GM23248 (cell line): ENCODE results near the gene ANKRD29. TPM values are rescaled to one million over a fixed set of nuclear protein-coding genes. Genes with fewer than 3 reads are reported as not detected.

Experiments used
- DNase-seq: peaks from one replicate; pipeline ENCODE4 v3.0.0-alpha.2; 2015
- H2AFZ ChIP-seq: fragments of 200-600 bp; sonication (generic); 2 replicates; pipeline ENCODE4 v1.6.1; 2016; ENCODE audit warnings: antibody characterized with exemption
- H3F3A ChIP-seq: fragments of 200-600 bp; sonication (generic); 2 replicates; pipeline ENCODE4 v1.6.1; 2016; ENCODE audit warnings: mild to moderate bottlenecking, antibody characterized with exemption, mixed run types; ENCODE audit not compliant: insufficient read depth
- H3K27ac ChIP-seq: fragments of 200-600 bp; sonication (generic); 2 replicates; pipeline ENCODE4 v1.5.1; 2016; ENCODE audit warnings: mild to moderate bottlenecking
- H3K27me3 ChIP-seq: fragments of 200-600 bp; sonication (generic); replicated peaks from 2 replicates; pipeline ENCODE4 v1.6.1; 2016; ENCODE audit warnings: mild to moderate bottlenecking; ENCODE audit not compliant: insufficient read depth
- H3K36me3 ChIP-seq: fragments of 200-600 bp; sonication (generic); 2 replicates; pipeline ENCODE4 v1.6.1; 2016; ENCODE audit warnings: low read depth, mild to moderate bottlenecking
- H3K4me1 ChIP-seq: fragments of 200-600 bp; sonication (generic); 2 replicates; pipeline ENCODE4 v1.6.1; 2016; ENCODE audit warnings: mild to moderate bottlenecking; ENCODE audit not compliant: insufficient read depth
- H3K4me2 ChIP-seq: fragments of 200-600 bp; sonication (generic); one replicate; pipeline ENCODE4 v1.6.1; 2016; ENCODE audit warnings: mild to moderate bottlenecking; ENCODE audit not compliant: unreplicated experiment
- H3K4me3 ChIP-seq: fragments of 200-600 bp; sonication (generic); 2 replicates; pipeline ENCODE4 v1.5.1; 2016; ENCODE audit warnings: mild to moderate bottlenecking
- H3K79me2 ChIP-seq: fragments of 200-600 bp; sonication (generic); 2 replicates; pipeline ENCODE4 v1.6.1; 2016; ENCODE audit warnings: mild to moderate bottlenecking; ENCODE audit not compliant: insufficient read depth
- H3K9ac ChIP-seq: fragments of 200-600 bp; sonication (generic); 2 replicates; pipeline ENCODE4 v1.6.1; 2016; ENCODE audit warnings: mild to moderate bottlenecking
- H3K9me2 ChIP-seq: fragments of 200-600 bp; sonication (generic); 2 replicates; pipeline ENCODE4 v1.6.1; 2016; ENCODE audit warnings: mixed run types, mild to moderate bottlenecking, moderate library complexity; ENCODE audit not compliant: insufficient read depth
- H3K9me3 ChIP-seq: fragments of 200-600 bp; sonication (generic); one replicate; pipeline ENCODE4 v1.6.1; 2017; ENCODE audit warnings: low read depth
- H4K20me1 ChIP-seq: fragments of 200-600 bp; sonication (generic); 2 replicates; pipeline ENCODE4 v1.6.0; 2016; ENCODE audit not compliant: insufficient read depth
- EZH2 ChIP-seq: fragments of 200-600 bp; sonication (generic); IDR thresholded peaks from 2 replicates; pipeline ENCODE4 v1.6.1; 2018; ENCODE audit warnings: antibody characterized with exemption, mild to moderate bottlenecking; ENCODE audit not compliant: insufficient read depth, poor library complexity, severe bottlenecking
- EZH2phosphoT487 ChIP-seq: fragments of 200-600 bp; sonication (generic); IDR thresholded peaks from 2 replicates; pipeline ENCODE4 v1.6.1; 2018; ENCODE audit warnings: antibody characterized with exemption, moderate library complexity, mild to moderate bottlenecking, low read depth; ENCODE audit not compliant: insufficient read depth
- WGBS, 2 experiments: methylation state at CpG; one replicate each; pipeline ENCODE4 v1.1.6; 2015 to 2017; ENCODE audit warnings: low lambda C conversion rate in 2 of 2, low coverage in 1 of 2; ENCODE audit errors: missing lambda C conversion rate in 2 of 2; 5-methylcytosine and 5-hydroxymethylcytosine counted together
- in situ Hi-C: fragments of 300-500 bp; cut with MboI; formaldehyde crosslinking; loops from 2 replicates; pipeline ENCODE4 v1.15.0; 2020
- polyA plus RNA-seq: library from polyadenylated mRNA; unstranded; fragments of >200 nt; fragmentation: Nextera tagmentation; extraction: Ambion mirVana; gene quantifications from 2 replicates; pipeline ENCODE4 v1.2.1, GENCODE V29; 2016
- total RNA-seq: library from RNA; depleted of rRNA; stranded (reverse); fragments of >200 nt; shearing (Covaris generic); gene quantifications from 2 replicates; pipeline ENCODE4 v1.2.3, GENCODE V29; 2014

ANKRD29 gene
- total and polyA plus RNA-seq, 2 experiments from 2014 or later = 8.0 to 9.2 TPM

DNA sequence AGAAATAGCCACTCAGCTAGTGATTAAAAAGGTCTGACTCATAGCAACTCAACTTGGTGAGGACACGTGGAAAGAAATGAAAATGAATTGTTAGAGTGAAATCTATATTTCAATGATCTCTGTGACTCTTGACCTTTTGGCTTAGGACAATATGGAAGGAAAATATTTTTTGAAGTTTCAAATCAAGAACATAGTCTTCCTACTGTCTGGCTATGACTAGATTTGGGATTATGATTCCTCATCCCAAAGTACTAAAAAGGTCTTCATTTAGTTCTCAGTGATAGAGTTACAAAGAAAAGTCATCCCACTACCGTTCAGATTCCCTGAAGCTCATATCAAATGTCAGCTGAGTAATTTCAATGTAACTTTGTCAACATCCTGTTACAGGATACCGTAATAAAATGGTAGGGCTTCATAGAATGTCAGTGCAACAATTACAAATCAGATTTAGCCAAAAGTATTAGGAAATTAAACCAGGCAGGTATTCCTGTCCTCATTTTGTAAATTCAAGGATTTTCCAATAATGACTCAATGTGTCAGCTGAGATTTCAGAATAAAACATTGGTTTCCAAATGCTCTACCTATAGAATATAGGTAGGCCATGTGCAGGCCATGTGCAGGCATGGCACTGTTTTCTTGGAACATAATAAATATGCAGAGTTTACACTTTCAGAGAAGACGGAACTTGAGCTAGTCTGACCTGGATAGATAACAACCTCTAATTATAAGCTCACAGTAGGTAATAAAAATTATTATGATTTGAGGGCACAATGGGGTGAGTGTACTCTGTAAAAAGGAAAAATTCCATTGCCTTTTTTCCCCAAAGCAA lies 36.0 kb downstream of the ANKRD29 start:
- no peak overlapping the region for H3K4me3 ChIP-seq
- DNase-seq = peak; percentile 62
- TF ChIP-seq EZH2 (no peak), EZH2phosphoT487 (no peak)
- peaks cover 24% of the 10 kb centered on the region for H3K4me1 ChIP-seq
- peaks cover 23% of the 10 kb centered on the region for H3F3A ChIP-seq
- no peak overlapping the region for H3K9ac ChIP-seq
- H3K36me3 ChIP-seq = no peaks in the 10 kb centered on the region
- no peaks in the 10 kb centered on the region for H3K9me3 ChIP-seq
- 41 to 43% methylated on average over 4 of the region's 4 CpGs for WGBS, 2 experiments
- H3K27me3 ChIP-seq = no peaks in the 10 kb centered on the region
- H3K9me2 ChIP-seq = no peaks in the 10 kb centered on the region
- H3K79me2 ChIP-seq = no peaks in the 10 kb centered on the region
- in situ Hi-C loops = loop anchor here (10.0 kb wide), 1 partner anchor 188 kb away; no protein-coding TSS in a partner anchor
- no peak overlapping the region for H2AFZ ChIP-seq
- no peaks in the 10 kb centered on the region for H4K20me1 ChIP-seq
- peak overlapping the region; percentile 29 for H3K4me2 ChIP-seq
- peak overlapping the region; percentile 45 for H3K27ac ChIP-seq

DNA sequence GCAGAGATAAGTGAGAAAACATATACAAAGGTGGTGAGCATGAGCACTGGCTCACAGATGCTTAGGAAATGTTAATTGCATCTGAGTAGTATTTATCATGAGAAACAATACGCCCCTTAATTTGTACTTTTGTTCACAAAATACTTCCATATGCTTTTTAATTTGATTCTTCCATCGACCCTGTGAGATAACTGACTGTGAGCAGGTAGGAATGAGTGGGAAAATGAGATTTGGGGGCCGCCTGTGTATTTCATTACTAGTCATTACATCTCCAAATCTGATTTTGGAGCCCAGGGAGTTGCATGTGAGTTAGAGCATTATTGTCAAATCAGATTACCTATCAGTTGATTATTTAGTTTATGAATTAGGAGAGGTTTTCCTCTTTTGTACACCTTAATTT lies 39.7 kb downstream of the ANKRD29 start:
- in situ Hi-C loops = loop anchor here (10.0 kb wide), 1 partner anchor 192 kb away; no protein-coding TSS in a partner anchor
- WGBS, 2 experiments = 65 to 73% methylated on average over 3 of the region's 3 CpGs
- Histone ChIP-seq H3K4me1 (peaks cover 24% of the 10 kb centered on the region), H2AFZ (no peak overlapping the region), H3K4me2 (no peak overlapping the region), H3K4me3 (no peak overlapping the region), H3K9me3 (no peaks in the 10 kb centered on the region), H3F3A (peaks cover 23% of the 10 kb centered on the region), H4K20me1 (no peaks in the 10 kb centered on the region), H3K9me2 (no peaks in the 10 kb centered on the region), H3K27ac (no peak overlapping the region), H3K9ac (no peak overlapping the region), H3K27me3 (no peaks in the 10 kb centered on the region), H3K36me3 (no peaks in the 10 kb centered on the region), H3K79me2 (no peaks in the 10 kb centered on the region)
- TF ChIP-seq EZH2 (no peak), EZH2phosphoT487 (no peak)
- no peak for DNase-seq

DNA sequence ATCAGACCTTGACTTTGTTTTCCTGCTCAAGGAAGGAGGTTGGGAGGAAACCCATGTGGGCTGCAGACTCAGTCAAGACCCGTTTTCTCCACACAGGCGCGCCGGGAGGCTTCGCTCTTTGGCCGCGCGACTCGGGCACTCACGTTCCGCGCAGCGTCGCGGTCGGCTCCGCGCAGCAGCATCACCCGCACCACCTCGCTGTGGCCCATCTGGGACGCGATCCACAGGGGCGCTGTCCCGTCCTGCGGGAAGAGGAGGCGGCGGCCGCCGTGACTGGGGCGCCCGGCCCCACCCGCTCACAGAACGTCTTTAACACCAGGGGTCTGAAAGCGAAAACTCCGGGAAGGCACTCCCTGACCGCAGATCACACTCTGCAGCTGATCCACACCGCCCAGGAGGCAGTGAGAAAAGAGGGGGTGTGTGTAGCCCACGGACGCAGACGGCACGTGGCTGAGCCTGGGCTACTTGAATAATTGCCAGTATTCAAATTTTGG lies 43.3 kb downstream of the ANKRD29 start:
- Histone ChIP-seq H3K4me3 (peak overlapping the region; percentile 68), H3K4me2 (peak overlapping the region; percentile 80), H3K9me2 (no peaks in the 10 kb centered on the region), H3K79me2 (no peaks in the 10 kb centered on the region), H3K27ac (no peak overlapping the region), H3F3A (no peaks in the 10 kb centered on the region), H3K9ac (peak overlapping the region; percentile 52), H3K9me3 (no peaks in the 10 kb centered on the region), H4K20me1 (no peaks in the 10 kb centered on the region), H2AFZ (peak overlapping the region; percentile 86), H3K36me3 (no peaks in the 10 kb centered on the region), H3K4me1 (no peaks in the 10 kb centered on the region; the same call in 1 of the 2 replicates), H3K27me3 (no peaks in the 10 kb centered on the region)
- peak; percentile 55 for DNase-seq
- in situ Hi-C loops = no loop called here
- 3 to 4% methylated on average over 36 to 41 of the region's 41 CpGs for WGBS, 2 experiments
- TF ChIP-seq EZH2 (no peak), EZH2phosphoT487 (no peak)

DNA sequence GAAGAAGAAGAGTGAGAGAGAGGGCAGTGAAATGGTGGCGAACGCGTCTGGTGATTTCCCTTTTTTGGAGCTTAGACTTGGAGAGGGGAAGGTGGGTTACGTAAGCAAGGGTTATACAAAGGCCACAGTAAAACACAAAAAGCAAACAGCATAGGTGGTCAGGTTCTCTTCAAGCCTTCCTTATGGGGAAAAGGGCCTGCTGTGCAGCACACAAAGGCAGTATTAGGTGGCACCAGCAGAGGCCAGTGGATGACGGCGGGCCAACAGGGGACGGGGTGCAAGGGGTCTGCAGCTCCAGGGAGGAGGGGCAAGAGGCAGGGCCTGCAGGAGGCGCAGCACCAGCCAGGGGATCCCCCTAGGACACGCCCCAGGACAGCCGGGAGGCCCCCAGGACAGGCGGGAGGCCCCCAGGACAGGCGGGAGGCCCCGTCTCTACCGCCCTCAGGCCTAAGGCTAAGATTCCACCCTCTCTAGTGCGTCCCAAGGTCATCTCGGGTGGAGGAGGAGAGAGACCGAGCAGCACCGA lies 43.8 kb downstream of the ANKRD29 start:
- H3K27me3 ChIP-seq = no peaks in the 10 kb centered on the region
- H3K4me2 ChIP-seq = peak overlapping the region; percentile 80
- in situ Hi-C loops = no loop called here
- H3K9me2 ChIP-seq = no peaks in the 10 kb centered on the region
- peak overlapping the region; percentile 68 for H3K4me3 ChIP-seq
- no peaks in the 10 kb centered on the region; the same call in 1 of the 2 replicates for H3K4me1 ChIP-seq
- TF ChIP-seq EZH2phosphoT487 = no peak
- no peak for TF ChIP-seq EZH2
- no peaks in the 10 kb centered on the region for H3K79me2 ChIP-seq
- H4K20me1 ChIP-seq = no peaks in the 10 kb centered on the region
- DNase-seq = no peak
- H3K36me3 ChIP-seq = no peaks in the 10 kb centered on the region
- peak overlapping the region; percentile 52 for H3K9ac ChIP-seq
- H3K27ac ChIP-seq = no peak overlapping the region
- H3K9me3 ChIP-seq = no peaks in the 10 kb centered on the region
- no peaks in the 10 kb centered on the region for H3F3A ChIP-seq
- WGBS, 2 experiments = 75 to 79% methylated on average over 18 of the region's 18 CpGs
- peak overlapping the region; percentile 86 for H2AFZ ChIP-seq
